Right lung (tissue), 5 donors: ENCODE data around the gene HIVEP2. TPM values are rescaled to one million over a fixed set of nuclear protein-coding genes. Genes with fewer than 3 reads are reported as not detected.
A peak's percentile ranks its signal among the peaks of the same experiment; 100 is the strongest.

Experiments
- DNase-seq, 2 donors: peaks; one replicate each; pipeline ENCODE4 v3.0.0-alpha.2; 2013
- polyA plus RNA-seq, 5 donors: library from polyadenylated mRNA; unstranded; fragments of 120-200 nt; gene quantifications; one replicate each; pipeline versions ENCODE4 v1.2.1 to v1.2.3, GENCODE V29; 2013; ENCODE audit warnings: inconsistent platforms in 1 of 5, low replicate concordance in 1 of 5; ENCODE audit not compliant: insufficient read length in 5 of 5, insufficient read depth in 1 of 5

HIVEP2 gene
- polyA plus RNA-seq, 5 donors = 8.4 to 14.1 (median 12.1) TPM

GRCh38 chr6:142786476-142786875, 158.5 kb downstream of the HIVEP2 start:
- DNase-seq = no peak

GRCh38 chr6:142784344-142784743, 160.6 kb downstream of the HIVEP2 start:
- DNase-seq = peak in 1 of 2 donors; percentile 23

GRCh38 chr6:142783499-142783898, 161.5 kb downstream of the HIVEP2 start:
- no peak for DNase-seq

GRCh38 chr6:142781129-142781528, 163.8 kb downstream of the HIVEP2 start:
- DNase-seq = no peak

GRCh38 chr6:142773859-142774648, 170.9 kb downstream of the HIVEP2 start:
- no peak for DNase-seq

GRCh38 chr6:142773324-142773723, 171.7 kb downstream of the HIVEP2 start:
- no peak for DNase-seq

GRCh38 chr6:142771162-142771561, 173.8 kb downstream of the HIVEP2 start:
- DNase-seq = no peak

- no peak for DNase-seq
Measured at GRCh38 chr6:142765306-142765705, 179.7 kb downstream of the HIVEP2 start.

GRCh38 chr6:142764311-142764710, 180.7 kb downstream of the HIVEP2 start:
- no peak for DNase-seq

GRCh38 chr6:142763205-142763604, 181.8 kb downstream of the HIVEP2 start:
- no peak for DNase-seq

- DNase-seq = no peak
Measured at GRCh38 chr6:142761756-142762155, 183.2 kb downstream of the HIVEP2 start.

GRCh38 chr6:142760152-142760551, 184.8 kb downstream of the HIVEP2 start:
- DNase-seq = no peak

- no peak for DNase-seq
Measured at GRCh38 chr6:142758629-142759025, 186.3 kb downstream of the HIVEP2 start.

GRCh38 chr6:142757852-142758628, 186.9 kb downstream of the HIVEP2 start:
- DNase-seq = no peak

- no peak for DNase-seq
Measured at GRCh38 chr6:142756215-142756630, 188.8 kb downstream of the HIVEP2 start.

- DNase-seq = no peak
Measured at GRCh38 chr6:142753196-142753595, 191.8 kb downstream of the HIVEP2 start.

- DNase-seq = no peak
Measured at GRCh38 chr6:142752348-142752747, 192.6 kb downstream of the HIVEP2 start.

- no peak for DNase-seq
Measured at GRCh38 chr6:142751452-142751851, 193.5 kb downstream of the HIVEP2 start.

GRCh38 chr6:142750998-142751397, 194.0 kb downstream of the HIVEP2 start:
- DNase-seq = no peak

- no peak for DNase-seq
Measured at GRCh38 chr6:142749556-142749955, 195.4 kb downstream of the HIVEP2 start.

- DNase-seq = no peak
Measured at GRCh38 chr6:142746524-142746923, 198.5 kb downstream of the HIVEP2 start.

- no peak for DNase-seq
Measured at GRCh38 chr6:142744836-142745235, 200.1 kb downstream of the HIVEP2 start.

- DNase-seq = no peak
Measured at GRCh38 chr6:142740449-142740848, 204.5 kb downstream of the HIVEP2 start.
